H7 (cell line): Measurements from ENCODE around the gene TPGS2. TPM values are rescaled to one million over a fixed set of nuclear protein-coding genes. Genes with fewer than 3 reads are reported as not detected.

Experiments used
- DNase-seq: peaks from one replicate; pipeline ENCODE4 v3.0.0; 2012
- H3K27me3 ChIP-seq: 2 replicates; pipeline ENCODE4 v1.6.0; 2011; ENCODE audit warnings: mild to moderate bottlenecking, low read length; ENCODE audit not compliant: control insufficient read depth, insufficient read depth
- H3K36me3 ChIP-seq: replicated peaks from 2 replicates; pipeline ENCODE4 v1.5.1; 2011; ENCODE audit warnings: low read length; ENCODE audit not compliant: control insufficient read depth, insufficient read depth
- H3K4me3 ChIP-seq: 2 replicates; pipeline ENCODE4 v1.5.1; 2011; ENCODE audit warnings: low read depth, mild to moderate bottlenecking, control low read depth, low read length, moderate library complexity; ENCODE audit not compliant: insufficient read depth
- total RNA-seq: library from RNA; depleted of rRNA; stranded (reverse); fragments of >200 nt; shearing (Covaris generic); gene quantifications from 2 replicates; pipeline ENCODE4 v1.2.3, GENCODE V29; 2014

The TPGS2 gene
- total RNA-seq, 1 experiment from 2014 or later = 146 TPM

- H3K4me3 ChIP-seq = no peak overlapping the region
- DNase-seq = no peak
- H3K27me3 ChIP-seq = no peaks in the 10 kb centered on the region
- H3K36me3 ChIP-seq = peaks cover 11% of the 10 kb centered on the region
Observed at GRCh38 chr18:36812678-36813077, 16.1 kb downstream of the TPGS2 start.

- Histone ChIP-seq H3K27me3 (no peaks in the 10 kb centered on the region), H3K36me3 (peaks cover 6% of the 10 kb centered on the region), H3K4me3 (no peak overlapping the region)
- no peak for DNase-seq
Observed at GRCh38 chr18:36811955-36812354, 16.8 kb downstream of the TPGS2 start.

- no peak overlapping the region for H3K4me3 ChIP-seq
- no peaks in the 10 kb centered on the region for H3K27me3 ChIP-seq
- peaks cover 5% of the 10 kb centered on the region for H3K36me3 ChIP-seq
- no peak for DNase-seq
Observed at GRCh38 chr18:36811430-36811829, 17.4 kb downstream of the TPGS2 start.

- DNase-seq = peak; percentile 75
- Histone ChIP-seq H3K36me3 (peaks cover 11% of the 10 kb centered on the region), H3K27me3 (no peaks in the 10 kb centered on the region), H3K4me3 (no peak overlapping the region)
Observed at GRCh38 chr18:36809590-36810381, 19.0 kb downstream of the TPGS2 start.

GRCh38 chr18:36808681-36809080 is 20.1 kb downstream of the TPGS2 start:
- peaks cover 17% of the 10 kb centered on the region for H3K36me3 ChIP-seq
- no peak overlapping the region for H3K4me3 ChIP-seq
- no peaks in the 10 kb centered on the region for H3K27me3 ChIP-seq
- DNase-seq = no peak

- DNase-seq = no peak
- no peak overlapping the region for H3K4me3 ChIP-seq
- no peaks in the 10 kb centered on the region for H3K27me3 ChIP-seq
- peaks cover 21% of the 10 kb centered on the region for H3K36me3 ChIP-seq
Observed at GRCh38 chr18:36805105-36805504, 23.7 kb downstream of the TPGS2 start.

GRCh38 chr18:36798738-36799473 is 29.9 kb downstream of the TPGS2 start:
- peaks cover 19% of the 10 kb centered on the region for H3K36me3 ChIP-seq
- H3K4me3 ChIP-seq = no peak overlapping the region
- no peaks in the 10 kb centered on the region for H3K27me3 ChIP-seq
- no peak for DNase-seq

GRCh38 chr18:36792634-36793283 is 36.0 kb downstream of the TPGS2 start:
- H3K36me3 ChIP-seq = peaks cover 6% of the 10 kb centered on the region
- H3K4me3 ChIP-seq = no peak overlapping the region
- H3K27me3 ChIP-seq = no peaks in the 10 kb centered on the region
- DNase-seq = no peak

GRCh38 chr18:36786686-36787085 is 42.1 kb downstream of the TPGS2 start:
- DNase-seq = no peak
- H3K4me3 ChIP-seq = no peak overlapping the region
- H3K36me3 ChIP-seq = no peaks in the 10 kb centered on the region; the same call in 1 of the 2 replicates
- no peaks in the 10 kb centered on the region for H3K27me3 ChIP-seq

DNA sequence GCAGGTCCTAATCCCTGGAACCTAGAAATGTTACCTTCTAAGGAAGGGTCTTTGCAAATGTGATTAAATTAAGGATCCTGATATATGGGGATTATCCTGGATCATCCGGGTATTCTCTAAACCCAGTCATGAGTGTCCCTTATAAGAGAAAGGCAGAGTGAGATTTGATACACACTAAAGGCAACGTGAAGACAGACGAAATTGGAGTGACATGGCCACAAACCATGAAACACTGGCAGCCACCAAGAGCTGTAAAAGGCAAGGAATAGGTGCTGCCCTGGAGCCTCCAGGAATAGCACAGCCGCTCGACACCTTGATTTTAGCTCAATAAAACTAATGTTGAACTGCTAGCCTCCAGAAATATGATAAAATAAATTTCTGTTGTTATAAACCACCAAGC is 45.0 kb downstream of the TPGS2 start:
- Histone ChIP-seq H3K4me3 (no peak overlapping the region), H3K36me3 (no peaks in the 10 kb centered on the region; the same call in none of the 2 replicates)
- DNase-seq = no peak

GRCh38 chr18:36782710-36783109 is 46.1 kb downstream of the TPGS2 start:
- H3K27me3 ChIP-seq = no peaks in the 10 kb centered on the region
- no peaks in the 10 kb centered on the region; the same call in none of the 2 replicates for H3K36me3 ChIP-seq
- H3K4me3 ChIP-seq = no peak overlapping the region
- no peak for DNase-seq

More for the DNA sequence above, 45.0 kb downstream of the TPGS2 start:
- H3K27me3 ChIP-seq = no peaks in the 10 kb centered on the region

DNA sequence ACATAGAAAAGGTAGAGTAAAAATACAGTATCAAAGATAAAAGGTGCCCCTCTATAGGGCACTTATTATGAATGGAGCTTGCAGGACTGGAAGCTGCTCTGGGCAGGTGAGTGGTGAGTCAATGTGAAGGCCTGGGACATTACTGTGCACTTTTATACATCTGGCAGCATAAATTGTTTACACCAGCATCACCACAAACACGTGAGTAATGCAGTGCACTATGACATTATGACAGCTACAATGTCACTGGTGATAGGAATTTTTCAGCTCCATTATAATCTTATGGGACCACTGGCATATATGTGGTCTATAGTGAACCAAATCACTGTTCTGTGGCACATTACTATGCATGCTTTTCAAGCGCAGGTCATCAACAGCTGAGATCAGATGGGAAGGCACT is 48.1 kb downstream of the TPGS2 start:
- no peaks in the 10 kb centered on the region for H3K27me3 ChIP-seq
- no peak for DNase-seq

DNA sequence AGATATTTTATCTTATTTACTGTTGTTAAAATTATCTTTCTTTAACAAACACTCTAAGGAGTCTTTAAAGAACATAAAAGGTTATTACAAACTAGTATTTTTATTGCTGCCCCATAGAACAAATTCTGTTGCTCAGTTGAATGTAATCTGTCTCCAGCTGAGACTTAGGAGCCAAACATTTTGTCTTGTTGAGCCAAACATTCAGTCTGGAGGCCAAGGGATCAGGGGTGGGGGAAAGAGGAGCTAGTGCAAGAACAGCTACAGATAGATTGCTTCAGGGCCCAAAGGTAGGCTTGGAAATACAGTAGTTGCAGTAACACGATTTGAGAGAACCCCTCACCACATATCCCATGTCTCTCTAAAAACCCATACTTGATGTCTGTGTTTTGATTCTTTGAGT is 51.2 kb downstream of the TPGS2 start:
- H3K36me3 ChIP-seq = no peaks in the 10 kb centered on the region; the same call in none of the 2 replicates
- H3K4me3 ChIP-seq = no peak overlapping the region
- no peak for DNase-seq
- no peaks in the 10 kb centered on the region for H3K27me3 ChIP-seq

More for the DNA sequence above, 48.1 kb downstream of the TPGS2 start:
- Histone ChIP-seq H3K36me3 (no peaks in the 10 kb centered on the region; the same call in none of the 2 replicates), H3K4me3 (no peak overlapping the region)

DNA sequence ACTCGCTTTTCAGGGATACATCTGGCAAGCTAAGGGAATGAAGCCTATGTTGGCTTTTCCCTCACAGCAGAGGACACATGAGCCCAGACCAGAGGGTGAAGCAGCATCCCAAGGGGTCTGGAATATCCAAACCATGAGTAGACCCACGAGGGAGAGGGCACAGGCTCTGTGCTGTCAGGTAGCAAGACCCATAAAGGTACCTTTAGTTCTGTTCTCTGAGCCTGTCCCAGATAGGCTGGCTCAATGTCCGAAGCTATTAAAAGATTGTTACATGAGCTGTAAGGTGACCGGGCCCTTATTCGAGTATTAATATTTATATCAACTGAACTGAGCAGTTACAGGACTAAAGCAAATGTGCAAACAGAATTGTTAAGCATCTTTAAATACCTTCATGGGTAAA is 52.2 kb downstream of the TPGS2 start:
- no peaks in the 10 kb centered on the region; the same call in none of the 2 replicates for H3K36me3 ChIP-seq
- H3K27me3 ChIP-seq = no peaks in the 10 kb centered on the region
- no peak overlapping the region for H3K4me3 ChIP-seq
- DNase-seq = no peak
